OCI-LY7 (cell line): ENCODE data around the gene NKIRAS2. TPM values are rescaled to one million over a fixed set of nuclear protein-coding genes. Genes with fewer than 3 reads are reported as not detected.
"Not testable (repeated sequence)": the region's sequence is repeated elsewhere in the genome, so short reads cannot be mapped to it uniquely, and the experiment has no call there.

Experiments
- BruUV-seq: library from RNA; stranded (reverse); fragments of 400-500 nt; replicated peaks from 2 replicates; lab custom pipeline; 2021; lab: Mats Ljungman, UMichigan
- CTCF ChIA-PET: fragments of 300-600 bp; sonication (Branson Sonifier 250); formaldehyde crosslinking; loops from one replicate; lab custom pipeline; 2022; ENCODE audit warnings: antibody characterized with exemption; ENCODE audit not compliant: unreplicated experiment; lab: Charles Lee
- POLR2A ChIA-PET: fragments of 300-600 bp; sonication (Branson Sonifier 250); formaldehyde crosslinking; loops from one replicate; lab custom pipeline; 2022; ENCODE audit warnings: antibody characterized with exemption; lab: Charles Lee
- DNase-seq: peaks from one replicate; pipeline ENCODE4 v3.0.0-alpha.2; 2015; ENCODE audit warnings: low spot score
- H2AFZ ChIP-seq: fragments of 200-600 bp; sonication (generic), shearing (Covaris generic); 2 replicates; pipeline ENCODE4 v1.6.1; 2014; ENCODE audit warnings: mild to moderate bottlenecking, antibody characterized with exemption, low read length, moderate library complexity
- H3K27ac ChIP-seq: fragments of 200-600 bp; sonication (generic); 2 replicates; pipeline ENCODE4 v1.5.1; 2014; ENCODE audit warnings: mixed run types, low read depth, mild to moderate bottlenecking, moderate library complexity, low read length, inconsistent platforms; ENCODE audit not compliant: poor library complexity, severe bottlenecking
- H3K36me3 ChIP-seq: fragments of 200-600 bp; sonication (generic); 2 replicates; pipeline ENCODE4 v1.6.1; 2014; ENCODE audit warnings: mild to moderate bottlenecking, antibody characterized with exemption, low read length, moderate library complexity, mixed read lengths; ENCODE audit not compliant: insufficient read depth
- H3K4me1 ChIP-seq: fragments of 200-600 bp; sonication (generic); 2 replicates; pipeline ENCODE4 v1.5.1; 2014; ENCODE audit warnings: mild to moderate bottlenecking, low read length; ENCODE audit not compliant: insufficient read depth, poor library complexity, severe bottlenecking
- H3K4me2 ChIP-seq: fragments of 200-600 bp; sonication (generic); 2 replicates; pipeline ENCODE4 v1.6.1; 2014; ENCODE audit warnings: mild to moderate bottlenecking, low read length
- H3K4me3 ChIP-seq: fragments of 200-600 bp; sonication (generic); 2 replicates; pipeline ENCODE4 v1.5.1; 2014; ENCODE audit warnings: mild to moderate bottlenecking, low read depth, low read length; ENCODE audit not compliant: poor library complexity, severe bottlenecking
- H3K79me2 ChIP-seq: fragments of 200-600 bp; sonication (generic); 2 replicates; pipeline ENCODE4 v1.6.1; 2016; ENCODE audit warnings: low read depth, mild to moderate bottlenecking, low read length, moderate library complexity, mixed read lengths; ENCODE audit not compliant: insufficient read depth
- H3K9me2 ChIP-seq: fragments of 200-600 bp; sonication (generic); 2 replicates; pipeline ENCODE4 v1.6.1; 2016; ENCODE audit warnings: mild to moderate bottlenecking, low read length, mixed read lengths; ENCODE audit not compliant: insufficient read depth
- H3K9me3 ChIP-seq: fragments of 200-600 bp; sonication (generic); 2 replicates; pipeline ENCODE4 v1.6.1; 2014; ENCODE audit warnings: mild to moderate bottlenecking, mixed run types, low read length, mixed read lengths
- H4K20me1 ChIP-seq: fragments of 200-600 bp; sonication (generic); 2 replicates; pipeline ENCODE4 v1.6.1; 2014; ENCODE audit warnings: mild to moderate bottlenecking, antibody characterized with exemption, low read length, moderate library complexity, mixed read lengths; ENCODE audit not compliant: insufficient read depth
- EZH2phosphoT487 ChIP-seq: fragments of 200-600 bp; sonication (generic); IDR thresholded peaks from 2 replicates; pipeline ENCODE4 v1.6.1; 2018; ENCODE audit warnings: low read depth, borderline replicate concordance, mild to moderate bottlenecking, mixed run types, antibody characterized with exemption, low read length, moderate library complexity, mixed read lengths
- intact Hi-C: fragments of 100-400 bp; cut with micrococcal nuclease; formaldehyde crosslinking; loops from one replicate; pipeline ENCODE4 v1.10.0; 2022; ENCODE audit not compliant: unreplicated experiment
- total RNA-seq, 2 experiments: library from RNA; depleted of rRNA in 1 of 2; stranded (reverse); fragments of >200 nt in 1 of 2; shearing (Covaris generic) in 1 of 2; gene quantifications; 2 replicates each; pipeline ENCODE4 v1.2.3, GENCODE V29; 2014 to 2022
- TF ChIP-seq, protein P1 (sequence below): fragments of 200-600 bp; sonication (generic); conservative IDR thresholded peaks from 2 replicates; pipeline ENCODE4 v1.5.1; 2014; ENCODE audit warnings: mild to moderate bottlenecking, antibody characterized with exemption, low read length, moderate library complexity, mixed read lengths

The NKIRAS2 gene
- total RNA-seq, 2 experiments from 2014 or later, result 34.8 to 38.1 TPM

GRCh38 chr17:42017866-42018200 is 2.1 kb upstream of the NKIRAS2 start:
- Histone ChIP-seq H3K9me2 (no peaks in the 10 kb centered on the region), H3K9me3 (no peaks in the 10 kb centered on the region), H3K36me3 (peaks cover 18% of the 10 kb centered on the region), H3K4me3 (peak overlapping the region; percentile 86), H3K79me2 (peaks cover 55% of the 10 kb centered on the region), H2AFZ (peak overlapping the region; percentile 84; the same call in 1 of the 2 replicates), H3K27ac (peak overlapping the region; percentile 77), H3K4me2 (peak overlapping the region; percentile 92), H3K4me1 (peaks cover 42% of the 10 kb centered on the region), H4K20me1 (no peaks in the 10 kb centered on the region)
- ChIA-PET CTCF (interaction anchor here (0.6 to 1.2 kb wide), 5 partner anchors 21 to 101 kb away, joined by 3 to 5 read pairs (median 3); partner anchors contain the start of gene DHX58), POLR2A (interaction anchor here (0.6 to 3.0 kb wide), 15 partner anchors 9 to 514 kb away, joined by 3 to 12 read pairs (median 3); partner anchors contain the start of genes DHX58 and EIF1)
- TSS peak; percentile 36 for BruUV-seq
- DNase-seq, result no peak
- TF ChIP-seq, protein P1, sequence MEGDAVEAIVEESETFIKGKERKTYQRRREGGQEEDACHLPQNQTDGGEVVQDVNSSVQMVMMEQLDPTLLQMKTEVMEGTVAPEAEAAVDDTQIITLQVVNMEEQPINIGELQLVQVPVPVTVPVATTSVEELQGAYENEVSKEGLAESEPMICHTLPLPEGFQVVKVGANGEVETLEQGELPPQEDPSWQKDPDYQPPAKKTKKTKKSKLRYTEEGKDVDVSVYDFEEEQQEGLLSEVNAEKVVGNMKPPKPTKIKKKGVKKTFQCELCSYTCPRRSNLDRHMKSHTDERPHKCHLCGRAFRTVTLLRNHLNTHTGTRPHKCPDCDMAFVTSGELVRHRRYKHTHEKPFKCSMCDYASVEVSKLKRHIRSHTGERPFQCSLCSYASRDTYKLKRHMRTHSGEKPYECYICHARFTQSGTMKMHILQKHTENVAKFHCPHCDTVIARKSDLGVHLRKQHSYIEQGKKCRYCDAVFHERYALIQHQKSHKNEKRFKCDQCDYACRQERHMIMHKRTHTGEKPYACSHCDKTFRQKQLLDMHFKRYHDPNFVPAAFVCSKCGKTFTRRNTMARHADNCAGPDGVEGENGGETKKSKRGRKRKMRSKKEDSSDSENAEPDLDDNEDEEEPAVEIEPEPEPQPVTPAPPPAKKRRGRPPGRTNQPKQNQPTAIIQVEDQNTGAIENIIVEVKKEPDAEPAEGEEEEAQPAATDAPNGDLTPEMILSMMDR, result no peak
- TF ChIP-seq EZH2phosphoT487, result no peak
- intact Hi-C loops, result loop anchor here (2.0 to 10.0 kb wide), 3 partner anchors 51 to 439 kb away; partner anchors contain the start of genes ATP6V0A1 and CNP

DNA sequence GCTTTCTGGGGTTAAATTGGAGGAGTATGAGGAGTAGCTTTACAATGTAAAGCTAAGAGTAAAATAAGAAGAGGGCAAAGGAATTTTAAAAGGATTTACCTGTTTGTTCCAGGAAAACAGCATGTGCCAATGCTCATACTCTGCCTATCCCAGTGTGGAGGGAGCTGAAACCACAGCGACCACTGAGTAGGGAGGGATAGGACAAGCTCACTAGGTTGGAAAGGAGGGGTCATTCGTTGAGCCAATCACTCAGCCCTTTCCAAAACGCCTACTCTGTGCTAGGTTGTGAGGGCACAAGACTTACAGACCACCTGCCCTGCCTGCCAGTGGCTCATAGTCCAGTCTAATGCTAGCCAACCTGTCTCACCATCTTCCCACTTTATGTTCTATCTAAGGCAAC is 1.6 kb upstream of the NKIRAS2 start:
- Histone ChIP-seq H3K36me3 (peaks cover 20% of the 10 kb centered on the region), H3K4me2 (peak overlapping the region; percentile 92), H3K79me2 (peaks cover 50% of the 10 kb centered on the region), H3K4me1 (peaks cover 41% of the 10 kb centered on the region), H4K20me1 (no peaks in the 10 kb centered on the region), H3K4me3 (peak overlapping the region; percentile 86), H2AFZ (peak overlapping the region; percentile 84; the same call in 1 of the 2 replicates), H3K27ac (peak overlapping the region; percentile 77), H3K9me3 (no peaks in the 10 kb centered on the region), H3K9me2 (no peaks in the 10 kb centered on the region)
- ChIA-PET CTCF (interaction anchor here (0.8 to 1.2 kb wide), 2 partner anchors 53 to 95 kb away, joined by 3 to 5 read pairs; partner anchors contain the start of gene DHX58), POLR2A (interaction anchor here (0.6 to 3.0 kb wide), 9 partner anchors 16 to 330 kb away, joined by 3 to 12 read pairs (median 4); partner anchors contain the start of genes DHX58 and EIF1)
- intact Hi-C loops, result loop anchor here (5.0 to 10.0 kb wide), 2 partner anchors 236 to 439 kb away; partner anchors contain the start of gene ATP6V0A1
- no peak for TF ChIP-seq EZH2phosphoT487
- no TSS peak for BruUV-seq
- no peak for DNase-seq

DNA sequence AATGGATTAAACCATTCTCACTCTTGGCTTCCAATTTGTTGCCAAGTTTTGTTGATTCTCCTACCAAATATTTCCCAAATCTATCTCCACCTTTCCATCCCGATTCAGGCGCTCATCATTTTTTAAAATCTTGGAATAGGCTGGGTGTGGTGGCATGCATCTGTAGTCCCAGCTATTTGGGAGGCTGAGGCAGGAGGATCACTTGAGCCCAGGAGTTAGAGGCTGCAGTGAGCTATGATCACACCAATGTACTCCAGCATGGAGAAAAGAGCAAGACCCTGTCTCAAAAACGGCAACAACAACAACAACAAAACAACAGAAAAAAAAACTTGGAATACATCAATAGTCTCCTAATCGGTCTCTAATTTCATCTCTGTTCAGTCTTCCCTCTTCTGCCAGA is 902 bp upstream of the NKIRAS2 start:
- Histone ChIP-seq H3K4me1 (peaks cover 41% of the 10 kb centered on the region), H3K9me2 (no peaks in the 10 kb centered on the region), H3K79me2 (peaks cover 44% of the 10 kb centered on the region), H3K4me3 (no peak overlapping the region), H3K4me2 (no peak overlapping the region; the same call in 1 of the 2 replicates), H4K20me1 (no peaks in the 10 kb centered on the region), H3K36me3 (peaks cover 26% of the 10 kb centered on the region), H3K9me3 (no peaks in the 10 kb centered on the region), H2AFZ (no peak overlapping the region), H3K27ac (no peak overlapping the region)
- intact Hi-C loops, result loop anchor here (5.0 to 10.0 kb wide), 2 partner anchors 236 to 438 kb away; partner anchors contain the start of gene ATP6V0A1
- POLR2A ChIA-PET, result interaction anchor here (1.7 to 3.0 kb wide), 3 partner anchors 22 to 55 kb away, joined by 9 to 12 read pairs (median 9); no protein-coding TSS in a partner anchor
- TF ChIP-seq EZH2phosphoT487, result no peak
- TF ChIP-seq, protein P1, result no peak
- no TSS peak for BruUV-seq
- CTCF ChIA-PET, result no interaction called here
- no peak for DNase-seq

GRCh38 chr17:42020845-42021244 is 955 bp downstream of the NKIRAS2 start:
- Histone ChIP-seq H3K79me2 (peaks cover 25% of the 10 kb centered on the region), H3K4me3 (peak overlapping the region; percentile 95), H3K4me1 (peaks cover 45% of the 10 kb centered on the region), H3K4me2 (peak overlapping the region; percentile 87), H3K36me3 (peaks cover 31% of the 10 kb centered on the region)
- H2AFZ ChIP-seq, H3K9me2 ChIP-seq, H3K27ac ChIP-seq, H4K20me1 ChIP-seq, intact Hi-C loops, H3K9me3 ChIP-seq, DNase-seq: not testable (repeated sequence)
- ChIA-PET CTCF (interaction anchor here (1.1 to 1.3 kb wide), 3 partner anchors 58 to 100 kb away, joined by 4 to 5 read pairs (median 5); partner anchors contain the start of gene KAT2A), POLR2A (interaction anchor here (1.1 to 1.7 kb wide), 5 partner anchors 10 to 99 kb away, joined by 3 to 6 read pairs (median 4); no protein-coding TSS in a partner anchor)
- BruUV-seq, result TSS peak; percentile 46
